Astrocyte (in vitro differentiated cells and primary cell): ENCODE data around the gene HIRA. TPM values are rescaled to one million over a fixed set of nuclear protein-coding genes. Genes with fewer than 3 reads are reported as not detected.

Experiments used
- DNase-seq: peaks from one replicate; pipeline ENCODE4 v3.0.0-alpha.2; 2010; ENCODE audit warnings: low read depth
- FAIRE-seq: peaks from 2 replicates; lab custom pipeline; 2011; peaks lifted over from hg19 to GRCh38; lab: Jason Lieb, UNC
- H2AFZ ChIP-seq: 2 replicates; pipeline ENCODE4 v1.6.0; 2012; ENCODE audit warnings: low read depth, low read length, inconsistent platforms
- H3K27ac ChIP-seq: 2 replicates; pipeline ENCODE4 v1.5.1; 2011; ENCODE audit warnings: low read depth, low read length, inconsistent platforms
- H3K27me3 ChIP-seq: 2 replicates; pipeline ENCODE4 v1.6.0; 2011; ENCODE audit warnings: low read length, inconsistent platforms; ENCODE audit not compliant: insufficient read depth
- H3K36me3 ChIP-seq: 2 replicates; pipeline ENCODE4 v1.5.1; 2011; ENCODE audit warnings: low read length, inconsistent platforms; ENCODE audit not compliant: insufficient read depth
- H3K4me1 ChIP-seq: 2 replicates; pipeline ENCODE4 v1.5.1; 2011; ENCODE audit warnings: low read length, inconsistent platforms; ENCODE audit not compliant: insufficient read depth
- H3K4me2 ChIP-seq: 2 replicates; pipeline ENCODE4 v1.6.0; 2012; ENCODE audit warnings: low read length, inconsistent platforms
- H3K4me3 ChIP-seq: 2 replicates; pipeline ENCODE4 v1.5.1; 2011; ENCODE audit warnings: low read depth, mild to moderate bottlenecking, low read length, inconsistent platforms; ENCODE audit not compliant: insufficient read depth
- H3K79me2 ChIP-seq: 2 replicates; pipeline ENCODE4 v1.6.0; 2012; ENCODE audit warnings: mild to moderate bottlenecking, low read length, inconsistent platforms; ENCODE audit not compliant: insufficient read depth
- H3K9ac ChIP-seq: 2 replicates; pipeline ENCODE4 v1.6.0; 2012; ENCODE audit warnings: mild to moderate bottlenecking, low read length, inconsistent platforms
- H3K9me3 ChIP-seq: 2 replicates; pipeline ENCODE4 v1.5.1; 2012; ENCODE audit warnings: low read depth, mild to moderate bottlenecking, low read length, inconsistent platforms; ENCODE audit not compliant: insufficient read depth
- H4K20me1 ChIP-seq: 2 replicates; pipeline ENCODE4 v1.6.0; 2012; ENCODE audit warnings: low read length, inconsistent platforms; ENCODE audit not compliant: insufficient read depth
- H3K27ac Mint-ChIP-seq: one replicate; pipeline ENCODE4 v1.8.0; 2021; ENCODE audit warnings: mild to moderate bottlenecking, mixed read lengths; ENCODE audit not compliant: unreplicated experiment
- H3K27me3 Mint-ChIP-seq: one replicate; pipeline ENCODE4 v1.8.0; 2021; ENCODE audit warnings: low read depth, mixed read lengths; ENCODE audit not compliant: unreplicated experiment
- H3K36me3 Mint-ChIP-seq: one replicate; pipeline ENCODE4 v1.8.0; 2021; ENCODE audit warnings: low read depth, mixed read lengths; ENCODE audit not compliant: unreplicated experiment
- H3K4me1 Mint-ChIP-seq: one replicate; pipeline ENCODE4 v1.8.0; 2021; ENCODE audit warnings: low read depth, mixed read lengths; ENCODE audit not compliant: unreplicated experiment
- H3K4me3 Mint-ChIP-seq: one replicate; pipeline ENCODE4 v1.8.0; 2021; ENCODE audit warnings: mild to moderate bottlenecking, moderate library complexity, mixed read lengths; ENCODE audit not compliant: unreplicated experiment
- H3K9me3 Mint-ChIP-seq: one replicate; pipeline ENCODE4 v1.8.0; 2021; ENCODE audit warnings: mild to moderate bottlenecking, mixed read lengths; ENCODE audit not compliant: unreplicated experiment
- EZH2 ChIP-seq: IDR thresholded peaks from 2 replicates; pipeline ENCODE4 v1.6.1; 2012; ENCODE audit warnings: mild to moderate bottlenecking, low read length, inconsistent platforms; ENCODE audit not compliant: insufficient read depth
- total RNA-seq: library from RNA; stranded (reverse); gene quantifications from 2 replicates; pipeline ENCODE4 v1.2.1, GENCODE V29; 2021
- TF ChIP-seq, protein P1 (sequence below): IDR thresholded peaks from 2 replicates; pipeline ENCODE4 v1.5.1; 2011; ENCODE audit warnings: low read depth, mild to moderate bottlenecking, inconsistent platforms, low read length, moderate library complexity; ENCODE audit not compliant: insufficient read depth

HIRA gene
- total RNA-seq, 1 donor from 2014 or later = 31.1 TPM

DNA sequence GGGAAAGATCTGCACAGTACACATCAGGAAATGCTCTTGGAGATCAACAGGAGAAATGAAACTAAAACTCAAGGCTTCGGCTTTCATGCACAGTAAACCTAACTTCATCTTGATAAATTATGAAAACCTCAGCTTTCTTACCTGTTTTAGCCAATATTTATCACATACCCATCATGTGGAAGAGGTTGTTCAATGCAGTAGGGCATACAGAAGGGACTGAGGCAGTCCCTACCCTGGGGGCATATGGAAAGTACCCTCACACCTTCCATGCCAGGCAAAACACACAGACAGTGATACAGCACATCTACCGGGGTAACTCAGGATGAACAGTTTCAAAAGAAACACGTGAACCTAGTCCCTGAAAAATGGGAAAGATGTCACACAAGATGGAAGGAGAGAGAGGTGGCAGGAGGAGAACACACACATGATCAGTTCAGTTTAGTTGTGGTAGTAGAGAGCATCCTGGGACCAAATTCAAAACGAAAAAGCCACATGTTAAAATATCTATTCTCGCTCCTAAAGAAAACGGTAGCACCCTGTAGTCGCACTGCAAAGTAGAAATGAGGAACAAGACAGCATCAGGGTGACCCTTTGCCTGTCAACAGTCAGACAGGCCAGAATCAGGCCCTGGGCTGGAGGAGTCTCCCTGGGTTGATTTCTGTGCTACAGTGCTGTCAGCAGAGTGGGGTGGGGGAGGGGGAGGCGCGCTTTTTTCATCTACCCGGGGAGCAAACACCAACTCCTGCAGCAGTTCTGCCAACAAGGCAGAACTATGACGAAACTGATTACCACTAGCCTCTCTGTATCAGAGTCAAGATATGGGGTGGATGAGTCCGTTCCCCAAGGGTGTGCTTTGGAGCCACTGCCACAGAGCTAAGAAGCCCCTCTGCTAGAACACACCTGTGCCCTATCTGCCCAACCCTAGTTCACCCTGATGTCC, 1.3 kb downstream of the HIRA start:
- no peaks in the 10 kb centered on the region for H3K9me3 ChIP-seq
- no peak overlapping the region for H2AFZ ChIP-seq
- peak overlapping the region; percentile 96 for H3K4me2 ChIP-seq
- H4K20me1 ChIP-seq = peaks cover 49% of the 10 kb centered on the region
- Mint-ChIP-seq H3K36me3 (peaks cover 9% of the 10 kb centered on the region), H3K27ac (peak overlapping the region; percentile 51), H3K4me3 (peak overlapping the region; percentile 85), H3K9me3 (no peaks in the 10 kb centered on the region), H3K4me1 (peaks cover 18% of the 10 kb centered on the region), H3K27me3 (no peaks in the 10 kb centered on the region)
- peaks cover 69% of the 10 kb centered on the region for H3K79me2 ChIP-seq
- FAIRE-seq (no peak), DNase-seq (peak; percentile 70)
- H3K36me3 ChIP-seq = peaks cover 3% of the 10 kb centered on the region
- TF ChIP-seq, protein P1, sequence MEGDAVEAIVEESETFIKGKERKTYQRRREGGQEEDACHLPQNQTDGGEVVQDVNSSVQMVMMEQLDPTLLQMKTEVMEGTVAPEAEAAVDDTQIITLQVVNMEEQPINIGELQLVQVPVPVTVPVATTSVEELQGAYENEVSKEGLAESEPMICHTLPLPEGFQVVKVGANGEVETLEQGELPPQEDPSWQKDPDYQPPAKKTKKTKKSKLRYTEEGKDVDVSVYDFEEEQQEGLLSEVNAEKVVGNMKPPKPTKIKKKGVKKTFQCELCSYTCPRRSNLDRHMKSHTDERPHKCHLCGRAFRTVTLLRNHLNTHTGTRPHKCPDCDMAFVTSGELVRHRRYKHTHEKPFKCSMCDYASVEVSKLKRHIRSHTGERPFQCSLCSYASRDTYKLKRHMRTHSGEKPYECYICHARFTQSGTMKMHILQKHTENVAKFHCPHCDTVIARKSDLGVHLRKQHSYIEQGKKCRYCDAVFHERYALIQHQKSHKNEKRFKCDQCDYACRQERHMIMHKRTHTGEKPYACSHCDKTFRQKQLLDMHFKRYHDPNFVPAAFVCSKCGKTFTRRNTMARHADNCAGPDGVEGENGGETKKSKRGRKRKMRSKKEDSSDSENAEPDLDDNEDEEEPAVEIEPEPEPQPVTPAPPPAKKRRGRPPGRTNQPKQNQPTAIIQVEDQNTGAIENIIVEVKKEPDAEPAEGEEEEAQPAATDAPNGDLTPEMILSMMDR = no peak
- no peak for TF ChIP-seq EZH2
- H3K27ac ChIP-seq = peak overlapping the region; percentile 76
- no peaks in the 10 kb centered on the region for H3K27me3 ChIP-seq
- H3K4me3 ChIP-seq = peak overlapping the region; percentile 82
- H3K4me1 ChIP-seq = peaks cover 15% of the 10 kb centered on the region
- H3K9ac ChIP-seq = peak overlapping the region; percentile 85

DNA sequence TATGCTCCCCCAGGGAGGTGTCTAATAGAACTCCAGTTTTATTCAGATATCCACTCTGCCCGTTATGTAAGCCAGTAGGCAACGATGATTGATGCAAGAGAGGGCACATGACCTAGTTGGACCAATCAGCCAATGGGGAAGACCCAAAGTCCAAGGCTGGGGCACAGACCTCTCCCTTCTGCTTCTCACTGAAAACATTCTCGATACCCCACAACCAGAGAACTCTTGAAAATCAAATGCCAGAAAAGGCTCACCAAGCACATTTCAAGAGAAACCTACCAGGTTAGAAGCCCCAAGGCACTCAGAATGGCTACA, 7.4 kb downstream of the HIRA start:
- Mint-ChIP-seq H3K9me3 (no peaks in the 10 kb centered on the region), H3K4me3 (no peak overlapping the region), H3K4me1 (peaks cover 24% of the 10 kb centered on the region), H3K36me3 (peaks cover 8% of the 10 kb centered on the region), H3K27me3 (no peaks in the 10 kb centered on the region), H3K27ac (no peak overlapping the region)
- Histone ChIP-seq H3K79me2 (peaks cover 99% of the 10 kb centered on the region), H3K9me3 (no peaks in the 10 kb centered on the region), H3K27me3 (no peaks in the 10 kb centered on the region), H3K9ac (no peak overlapping the region), H3K4me2 (no peak overlapping the region), H4K20me1 (peaks cover 90% of the 10 kb centered on the region), H3K27ac (no peak overlapping the region), H3K36me3 (no peaks in the 10 kb centered on the region), H2AFZ (no peak overlapping the region), H3K4me1 (peaks cover 19% of the 10 kb centered on the region), H3K4me3 (no peak overlapping the region)
- TF ChIP-seq, protein P1 = no peak
- TF ChIP-seq EZH2 = no peak
- DNase-seq = no peak
- no peak for FAIRE-seq
